Dendritic cell treated with granulocyte-macrophage colony-stimulating factor and Interleukin-4, amounts not matched to agents 40 ng/mL and 50 ng/mL, for 4 days (primary cell): ENCODE measurements around the gene XNDC1N.
"Not testable (repeated sequence)": the region's sequence is repeated elsewhere in the genome, so short reads cannot be mapped to it uniquely, and the experiment has no call there.

Experiments used
- H3K27ac Mint-ChIP-seq: one replicate; pipeline ENCODE4 v1.8.0; 2022; ENCODE audit warnings: mild to moderate bottlenecking, mixed read lengths
- H3K27me3 Mint-ChIP-seq: one replicate; pipeline ENCODE4 v1.8.0; 2022; ENCODE audit warnings: mild to moderate bottlenecking, mixed read lengths
- H3K36me3 Mint-ChIP-seq: one replicate; pipeline ENCODE4 v1.8.0; 2022; ENCODE audit warnings: low read depth, mixed read lengths
- H3K4me1 Mint-ChIP-seq: one replicate; pipeline ENCODE4 v1.8.0; 2022; ENCODE audit warnings: low read depth, mixed read lengths
- H3K4me3 Mint-ChIP-seq: one replicate; pipeline ENCODE4 v1.8.0; 2022; ENCODE audit warnings: mild to moderate bottlenecking, moderate library complexity, mixed read lengths
- H3K9me3 Mint-ChIP-seq: one replicate; pipeline ENCODE4 v1.8.0; 2022; ENCODE audit warnings: mixed read lengths
- intact Hi-C: fragments of 100-400 bp; cut with micrococcal nuclease; formaldehyde crosslinking; loops from one replicate; pipeline ENCODE4 v1.15.0; 2022

Gene XNDC1N

GRCh38 chr11:71914617-71915189 lies 13.7 kb downstream of the XNDC1N start:
- Mint-ChIP-seq H3K36me3 (peaks cover 76% of the 10 kb centered on the region), H3K27ac (no peak overlapping the region), H3K9me3 (no peaks in the 10 kb centered on the region), H3K4me3 (no peak overlapping the region), H3K27me3 (no peaks in the 10 kb centered on the region), H3K4me1 (no peaks in the 10 kb centered on the region)
- intact Hi-C loops, result no loop called here

GRCh38 chr11:71913756-71914526 lies 14.5 kb downstream of the XNDC1N start:
- H3K36me3 Mint-ChIP-seq, result peaks cover 76% of the 10 kb centered on the region

GRCh38 chr11:71911986-71912340 lies 16.4 kb downstream of the XNDC1N start:
- H3K4me1 Mint-ChIP-seq, H3K27me3 Mint-ChIP-seq, intact Hi-C loops, H3K4me3 Mint-ChIP-seq, H3K9me3 Mint-ChIP-seq, H3K27ac Mint-ChIP-seq: not testable (repeated sequence)
- peaks cover 70% of the 10 kb centered on the region for H3K36me3 Mint-ChIP-seq

More at GRCh38 chr11:71913756-71914526, 14.5 kb downstream of the XNDC1N start:
- intact Hi-C loops, result no loop called here
- Mint-ChIP-seq H3K27me3 (no peaks in the 10 kb centered on the region), H3K9me3 (no peaks in the 10 kb centered on the region), H3K27ac (no peak overlapping the region), H3K4me1 (no peaks in the 10 kb centered on the region), H3K4me3 (no peak overlapping the region)

GRCh38 chr11:71911321-71911985 lies 16.9 kb downstream of the XNDC1N start:
- intact Hi-C loops, H3K27me3 Mint-ChIP-seq, H3K4me1 Mint-ChIP-seq, H3K9me3 Mint-ChIP-seq, H3K4me3 Mint-ChIP-seq, H3K27ac Mint-ChIP-seq: not testable (repeated sequence)
- peaks cover 70% of the 10 kb centered on the region for H3K36me3 Mint-ChIP-seq

- H3K27me3 Mint-ChIP-seq, H3K4me1 Mint-ChIP-seq, H3K27ac Mint-ChIP-seq, H3K4me3 Mint-ChIP-seq, intact Hi-C loops, H3K9me3 Mint-ChIP-seq: not testable (repeated sequence)
- peaks cover 63% of the 10 kb centered on the region for H3K36me3 Mint-ChIP-seq
These were observed 17.6 kb downstream of the XNDC1N start for GRCh38 chr11:71910775-71911174.

- H3K4me1 Mint-ChIP-seq, result no peaks in the 10 kb centered on the region
- H3K36me3 Mint-ChIP-seq, result peaks cover 51% of the 10 kb centered on the region
- intact Hi-C loops, result no loop called here
- no peak overlapping the region for H3K4me3 Mint-ChIP-seq
- no peaks in the 10 kb centered on the region for H3K27me3 Mint-ChIP-seq
- H3K27ac Mint-ChIP-seq, result no peak overlapping the region
- no peaks in the 10 kb centered on the region for H3K9me3 Mint-ChIP-seq
These were observed 20.2 kb downstream of the XNDC1N start for GRCh38 chr11:71908218-71908617.

- H3K9me3 Mint-ChIP-seq, H3K4me1 Mint-ChIP-seq, intact Hi-C loops, H3K27me3 Mint-ChIP-seq, H3K27ac Mint-ChIP-seq, H3K4me3 Mint-ChIP-seq: not testable (repeated sequence)
- H3K36me3 Mint-ChIP-seq, result peaks cover 32% of the 10 kb centered on the region
These were observed 27.3 kb downstream of the XNDC1N start for GRCh38 chr11:71901137-71901536.

- no peak overlapping the region for H3K4me3 Mint-ChIP-seq
- H3K9me3 Mint-ChIP-seq, result peaks cover 26% of the 10 kb centered on the region
- peaks cover 13% of the 10 kb centered on the region for H3K4me1 Mint-ChIP-seq
- H3K36me3 Mint-ChIP-seq, result peaks cover 12% of the 10 kb centered on the region
- peak overlapping the region; percentile 19 for H3K27ac Mint-ChIP-seq
- intact Hi-C loops, result no loop called here
- no peaks in the 10 kb centered on the region for H3K27me3 Mint-ChIP-seq
These were observed 32.4 kb downstream of the XNDC1N start for GRCh38 chr11:71895961-71896360.

- H3K27me3 Mint-ChIP-seq, H3K4me3 Mint-ChIP-seq, H3K36me3 Mint-ChIP-seq, H3K4me1 Mint-ChIP-seq, intact Hi-C loops, H3K27ac Mint-ChIP-seq: not testable (repeated sequence)
- peaks cover 29% of the 10 kb centered on the region for H3K9me3 Mint-ChIP-seq
These were observed 39.1 kb downstream of the XNDC1N start for GRCh38 chr11:71889181-71889872.

GRCh38 chr11:71888335-71889010 lies 39.9 kb downstream of the XNDC1N start:
- H3K4me1 Mint-ChIP-seq, H3K36me3 Mint-ChIP-seq, H3K27ac Mint-ChIP-seq, H3K27me3 Mint-ChIP-seq, H3K4me3 Mint-ChIP-seq, intact Hi-C loops: not testable (repeated sequence)
- peaks cover 21% of the 10 kb centered on the region for H3K9me3 Mint-ChIP-seq

GRCh38 chr11:71885806-71886205 lies 42.6 kb downstream of the XNDC1N start:
- intact Hi-C loops, H3K27me3 Mint-ChIP-seq, H3K4me3 Mint-ChIP-seq, H3K27ac Mint-ChIP-seq, H3K4me1 Mint-ChIP-seq, H3K9me3 Mint-ChIP-seq, H3K36me3 Mint-ChIP-seq: not testable (repeated sequence)
